Endothelial cell of umbilical vein (primary cell): ENCODE data around the gene TM4SF5. TPM values are rescaled to one million over a fixed set of nuclear protein-coding genes. Genes with fewer than 3 reads are reported as not detected.

Experiments
- BruUV-seq: library from RNA; stranded (reverse); fragments of 400-500 nt; replicated peaks from 2 replicates; lab custom pipeline; 2021; lab: Mats Ljungman, UMichigan
- CTCF ChIA-PET: fragments of 300-600, 350-600 bp; sonication (Branson Sonifier 250); formaldehyde crosslinking; loops from one replicate; lab custom pipeline; 2021; ENCODE audit warnings: antibody characterized with exemption, inconsistent platforms; lab: Charles Lee
- POLR2A ChIA-PET: fragments of 300-600, 350-600 bp; sonication (Branson Sonifier 250); formaldehyde crosslinking; loops from one replicate; lab custom pipeline; 2021; ENCODE audit warnings: antibody characterized with exemption, inconsistent platforms; lab: Charles Lee
- DNase-seq: peaks from one replicate; pipeline ENCODE4 v3.0.0-alpha.2; 2011; ENCODE audit warnings: low read depth, low spot score
- FAIRE-seq: peaks from 2 replicates; lab custom pipeline; 2011; peaks lifted over from hg19 to GRCh38; lab: Jason Lieb, UNC
- H2AFZ ChIP-seq: 2 replicates; pipeline ENCODE4 v1.6.0; 2012; ENCODE audit warnings: low read depth, low read length, control low read depth, inconsistent platforms
- H3K27ac ChIP-seq: 2 replicates; pipeline ENCODE4 v1.5.1; 2011; ENCODE audit warnings: low read depth, mild to moderate bottlenecking, control low read depth, low read length, moderate library complexity; ENCODE audit not compliant: insufficient read depth
- H3K27me3 ChIP-seq, 2 experiments: 2 replicates each; pipeline versions ENCODE4 v1.6.0 to v1.6.1; 2011; ENCODE audit warnings: low read length in 2 of 2, mixed read lengths in 1 of 2; ENCODE audit not compliant: control insufficient read depth in 2 of 2, insufficient read depth in 2 of 2
- H3K36me3 ChIP-seq, 2 experiments: 2 replicates in 1 of 2; 3 replicates in 1 of 2; pipeline ENCODE4 v1.5.1; 2011; ENCODE audit warnings: low read length in 2 of 2, mild to moderate bottlenecking in 1 of 2, moderate library complexity in 1 of 2; ENCODE audit not compliant: control insufficient read depth in 2 of 2, insufficient read depth in 2 of 2; ENCODE audit errors: extremely low read depth in 1 of 2
- H3K4me1 ChIP-seq: 3 replicates; pipeline ENCODE4 v1.5.1; 2011; ENCODE audit warnings: mild to moderate bottlenecking, low read length; ENCODE audit not compliant: control insufficient read depth, insufficient read depth; ENCODE audit errors: extremely low read depth
- H3K4me2 ChIP-seq: 2 replicates; pipeline ENCODE4 v1.6.1; 2011; ENCODE audit warnings: low read length, control low read depth, mixed read lengths; ENCODE audit not compliant: insufficient read depth
- H3K4me3 ChIP-seq, 3 experiments: fragments of 200-600 bp in 1 of 3; sonication (generic), shearing (Covaris generic) in 1 of 3; replicated peaks in 1 of 3; 2 replicates each; pipeline ENCODE4 v1.5.1; 2011 to 2016; ENCODE audit warnings: control low read depth in 3 of 3, low read length in 3 of 3, mild to moderate bottlenecking in 2 of 3, inconsistent platforms in 1 of 3, low read depth in 1 of 3, moderate library complexity in 1 of 3; ENCODE audit not compliant: insufficient read depth in 1 of 3
- H3K79me2 ChIP-seq: 2 replicates; pipeline ENCODE4 v1.6.0; 2012; ENCODE audit warnings: low read length, inconsistent platforms; ENCODE audit not compliant: control insufficient read depth, insufficient read depth
- H3K9ac ChIP-seq: replicated peaks from 2 replicates; pipeline ENCODE3; 2011; ENCODE audit warnings: low read length, control low read depth; ENCODE audit not compliant: insufficient read depth; ENCODE audit errors: extremely low read depth
- H3K9me1 ChIP-seq: replicated peaks from 3 replicates; pipeline ENCODE4 v1.6.0; 2011; ENCODE audit warnings: mild to moderate bottlenecking, low read length; ENCODE audit not compliant: control insufficient read depth, insufficient read depth; ENCODE audit errors: extremely low read depth
- H3K9me3 ChIP-seq: replicated peaks from 2 replicates; pipeline ENCODE4 v1.5.1; 2012; ENCODE audit warnings: low read length, inconsistent platforms; ENCODE audit not compliant: control insufficient read depth, insufficient read depth
- H4K20me1 ChIP-seq: replicated peaks from 2 replicates; pipeline ENCODE3; 2011; ENCODE audit warnings: mild to moderate bottlenecking, low read length; ENCODE audit not compliant: control insufficient read depth, insufficient read depth; ENCODE audit errors: extremely low read depth
- CTCF ChIP-seq, 2 donors: IDR thresholded peaks; 1 replicate in 1 of 2; 2 replicates in 1 of 2; pipeline ENCODE4 v1.5.1; 2011; ENCODE audit warnings: low read length in 2 of 2, mild to moderate bottlenecking in 2 of 2, moderate library complexity in 2 of 2, control low read depth in 1 of 2, inconsistent platforms in 1 of 2, low read depth in 1 of 2; ENCODE audit not compliant: insufficient read depth in 1 of 2; ENCODE audit errors: extremely low read depth in 1 of 2
- EZH2 ChIP-seq: IDR thresholded peaks from 2 replicates; pipeline ENCODE4 v1.6.1; 2012; ENCODE audit warnings: borderline replicate concordance, low read depth, mild to moderate bottlenecking, moderate library complexity, low read length, inconsistent platforms; ENCODE audit not compliant: severe bottlenecking
- FOS ChIP-seq: IDR thresholded peaks from 2 replicates; pipeline ENCODE4 v1.6.1; 2011; ENCODE audit warnings: mild to moderate bottlenecking, low read length, moderate library complexity, borderline replicate concordance; ENCODE audit not compliant: insufficient read depth
- GATA2 ChIP-seq: IDR thresholded peaks from 2 replicates; pipeline ENCODE4 v1.7.0; 2011; ENCODE audit warnings: low read depth, mild to moderate bottlenecking, moderate library complexity, mixed read lengths, low read length; ENCODE audit not compliant: insufficient read length, insufficient read depth
- JUN ChIP-seq: IDR thresholded peaks from 2 replicates; pipeline ENCODE4 v1.6.1; 2011; ENCODE audit warnings: borderline replicate concordance, low read depth; ENCODE audit not compliant: insufficient read length, insufficient read depth
- MAX ChIP-seq: IDR thresholded peaks from 2 replicates; pipeline ENCODE4 v1.6.1; 2011; ENCODE audit not compliant: insufficient read depth, insufficient read length
- MYC ChIP-seq: IDR thresholded peaks from one replicate; pipeline ENCODE4 v1.6.1; 2011; ENCODE audit warnings: mild to moderate bottlenecking, low read depth, low read length
- POLR2A ChIP-seq: IDR thresholded peaks from 2 replicates; pipeline ENCODE4 v1.6.1; 2012; ENCODE audit warnings: low read depth, mild to moderate bottlenecking, control low read depth, low read length
- POLR2AphosphoS5 ChIP-seq: IDR thresholded peaks from 2 replicates; pipeline ENCODE4 v1.6.1; 2012; ENCODE audit warnings: low read depth, mild to moderate bottlenecking, control low read depth, low read length, moderate library complexity; ENCODE audit not compliant: insufficient read depth
- dilution Hi-C: fragments of 300-500 bp; cut with MboI; formaldehyde crosslinking; loops from one replicate; pipeline ENCODE4 v1.15.0; 2019; ENCODE audit warnings: low sequenced_read_pairs; ENCODE audit not compliant: extremely low pct_ligation_motif_present
- intact Hi-C: fragments of 100-400 bp; cut with micrococcal nuclease; formaldehyde crosslinking; loops from one replicate; pipeline ENCODE4 v1.10.0; 2022
- polyA plus RNA-seq, 4 experiments: library from polyadenylated mRNA; depleted of rRNA in 3 of 4; stranded (reverse) in 3 of 4; unstranded in 1 of 4; fragments of >200 nt; gene quantifications; 2 replicates each; pipeline versions ENCODE4 v1.2.1 to v1.2.3, GENCODE V29; 2011 to 2012; ENCODE audit warnings: missing spikeins in 1 of 4
- total RNA-seq: library from RNA; stranded (reverse); gene quantifications from 2 replicates; pipeline ENCODE4 v1.2.3, GENCODE V29; 2021

Gene TM4SF5
- total and polyA plus RNA-seq, 2 donors (not counting 3 experiments of a cell fraction or from before 2014, with no cell fraction given) = not detected

- DNase-seq (no peak), FAIRE-seq (no peak)
- dilution Hi-C loops (no loop called here), intact Hi-C loops (no loop called here)
- H2AFZ ChIP-seq = no peak overlapping the region
- CTCF ChIA-PET = interaction anchor here (1.4 kb wide), 1 partner anchor 18 kb away, joined by 3 read pairs; no protein-coding TSS in a partner anchor
- H3K36me3 ChIP-seq = no peaks in the 10 kb centered on the region
- H3K27ac ChIP-seq = no peak overlapping the region
- no peaks in the 10 kb centered on the region for H4K20me1 ChIP-seq
- no peak overlapping the region for H3K9ac ChIP-seq
- peaks cover 4 to 6% of the 10 kb centered on the region in 2 experiments for H3K27me3 ChIP-seq
- BruUV-seq = no TSS peak
- H3K4me3 ChIP-seq = no peak overlapping the region
- no peaks in the 10 kb centered on the region for H3K9me1 ChIP-seq
- no peak for TF ChIP-seq MYC
- TF ChIP-seq GATA2 = no peak
- TF ChIP-seq FOS = no peak
- TF ChIP-seq JUN = no peak
- TF ChIP-seq MAX = no peak
- no peak for TF ChIP-seq CTCF (IDR thresholded peaks at IDR 0.05; ENCODE audit: extremely low read depth in 1 of 2, insufficient read depth in 1 of 2, low read depth in 1 of 2, low read length in 2 of 2)
- no peak for TF ChIP-seq POLR2A
- TF ChIP-seq POLR2AphosphoS5 = no peak
- no peak for TF ChIP-seq EZH2
- POLR2A ChIA-PET = no interaction called here
- H3K79me2 ChIP-seq = no peaks in the 10 kb centered on the region
- H3K4me2 ChIP-seq = no peak overlapping the region
- no peaks in the 10 kb centered on the region for H3K4me1 ChIP-seq
- H3K9me3 ChIP-seq = no peaks in the 10 kb centered on the region
These were observed 5.5 kb upstream of the TM4SF5 start for GRCh38 chr17:4766201-4766600.
